Measurements from ENCODE around the gene BCO1.

- TF ChIP-seq USF2 (IDR thresholded peaks at IDR 0.05; ENCODE audit: low read depth, low read length): no peak
- TF ChIP-seq POLR2A (IDR thresholded peaks at IDR 0.05; ENCODE audit: low read depth, low read length): no peak
- TF ChIP-seq CTCF (conservative IDR thresholded peaks at IDR 0.05; ENCODE audit: low read depth, low read length): no peak
- no peak for TF ChIP-seq RAD21 (IDR thresholded peaks at IDR 0.05; ENCODE audit: low read length)
- TF ChIP-seq ELK1 (IDR thresholded peaks at IDR 0.05; ENCODE audit: borderline replicate concordance, low read depth, low read length): no peak
These were observed 26.6 kb downstream of the BCO1 start for GRCh38 chr16:81265052-81265451.

Data from IMR-90 (cell line).